CD4-positive, alpha-beta T cell treated with Interleukin-1 beta for 1 hour (primary cell): ENCODE data around the gene PNMA8B.

Experiments
- DNase-seq, 2 donors: peaks; one replicate each; pipeline ENCODE4 v3.0.0-alpha.2; 2020 to 2022

PNMA8B gene

DNA sequence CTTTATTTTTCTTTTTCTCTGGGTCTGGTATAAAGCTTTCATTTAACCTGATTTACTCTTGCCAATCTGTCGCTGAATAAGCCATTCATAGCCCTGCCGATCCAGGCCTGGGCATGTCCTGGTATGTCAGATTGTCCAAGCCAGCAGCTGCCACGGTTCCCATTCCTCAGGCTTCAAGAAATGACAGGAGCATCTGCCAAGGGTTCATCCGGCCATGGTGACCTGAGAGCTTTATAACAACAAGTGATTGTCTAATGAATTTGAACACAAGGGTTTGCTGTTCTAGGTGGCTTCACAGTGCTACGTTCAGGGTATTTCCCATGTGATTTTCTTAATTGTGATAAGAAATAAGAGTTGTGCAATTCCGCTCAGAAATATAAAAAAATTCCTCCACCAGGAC lies 44.3 kb downstream of the PNMA8B start:
- DNase-seq: no peak

DNA sequence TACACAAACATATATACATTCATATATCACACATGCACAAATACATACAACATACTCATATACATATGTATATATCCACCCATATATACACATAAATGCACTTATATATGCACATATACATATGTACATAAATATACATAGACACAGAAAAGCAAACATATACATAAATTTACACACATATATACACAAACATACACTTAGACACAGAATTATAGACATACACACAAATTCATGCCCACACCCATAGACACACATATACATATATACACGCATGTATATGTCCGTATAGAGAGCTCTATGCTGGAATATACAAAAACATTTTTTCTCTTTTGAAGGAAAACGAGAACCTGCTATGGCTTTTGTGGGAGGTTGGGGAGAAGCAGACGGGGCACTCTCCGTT lies 44.9 kb downstream of the PNMA8B start:
- no peak for DNase-seq

GRCh38 chr19:46449228-46449627 lies 46.4 kb downstream of the PNMA8B start:
- DNase-seq: no peak

GRCh38 chr19:46448601-46449000 lies 47.1 kb downstream of the PNMA8B start:
- DNase-seq: no peak

DNA sequence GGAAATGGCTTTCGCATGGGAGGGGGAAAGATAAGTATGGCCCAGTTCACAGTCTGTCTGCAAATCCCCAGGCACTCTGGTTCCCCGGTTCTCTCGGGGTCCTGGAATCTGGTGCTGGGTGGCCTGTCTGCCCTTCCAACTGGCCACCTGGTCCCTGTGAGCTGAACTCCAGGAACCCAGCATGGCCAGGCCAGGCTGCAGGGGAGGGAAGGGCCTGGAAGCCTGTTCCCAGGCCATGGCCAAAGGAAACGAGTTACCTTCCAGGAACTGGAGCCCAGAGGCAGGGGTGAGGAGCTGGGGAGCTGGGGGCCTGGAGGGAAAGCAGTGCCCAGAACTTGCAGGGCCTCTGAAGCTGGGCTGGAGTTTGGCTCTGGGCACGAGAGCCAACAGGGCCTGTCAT lies 47.8 kb downstream of the PNMA8B start:
- no peak for DNase-seq

GRCh38 chr19:46447006-46447405 lies 48.7 kb downstream of the PNMA8B start:
- no peak for DNase-seq

GRCh38 chr19:46446021-46446420 lies 49.6 kb downstream of the PNMA8B start:
- no peak for DNase-seq

- no peak for DNase-seq
These were observed 52.7 kb downstream of the PNMA8B start for GRCh38 chr19:46442808-46443450.

- DNase-seq: no peak
These were observed 53.8 kb downstream of the PNMA8B start for GRCh38 chr19:46441866-46442265.
